Measurements from ENCODE around the gene STMP1.
"Not testable (repeated sequence)": the region's sequence is repeated elsewhere in the genome, so short reads cannot be mapped to it uniquely, and the experiment has no call there.

The STMP1 gene

DNA sequence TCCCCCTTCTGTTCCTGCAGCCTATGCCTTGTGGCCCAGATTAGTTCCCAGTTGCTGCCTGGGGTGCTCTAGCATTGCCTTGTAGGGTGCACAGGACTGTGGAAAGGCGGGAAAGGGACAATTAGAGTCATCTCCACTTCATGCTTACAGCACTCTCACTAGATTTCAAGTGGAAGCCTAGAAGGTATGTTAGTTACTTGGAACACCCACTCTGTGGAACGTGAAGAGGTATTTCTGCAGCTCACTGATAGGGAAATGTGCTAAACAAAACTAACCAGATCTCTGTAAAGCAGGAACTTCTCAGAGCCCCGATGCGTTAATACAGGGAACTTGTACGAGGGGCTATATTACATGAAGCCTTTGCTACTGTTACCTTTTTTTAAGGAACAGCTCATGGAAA, 19.4 kb downstream of the STMP1 start:
- no peak overlapping the region for H3K27ac ChIP-seq (ENCODE audit: low read depth, low read length)
- H3K4me1 ChIP-seq (ENCODE audit: control insufficient read depth, insufficient read depth, low read length, unreplicated experiment) = peaks cover 38% of the 10 kb centered on the region
- H3K36me3 ChIP-seq (ENCODE audit: insufficient read depth, low read length) = no peaks in the 10 kb centered on the region
- peaks cover 6% of the 10 kb centered on the region for H3K79me2 ChIP-seq (ENCODE audit: control insufficient read depth, insufficient read depth, low read length, unreplicated experiment)
- H2AFZ ChIP-seq (ENCODE audit: low read length, unreplicated experiment) = no peak overlapping the region
- no peaks in the 10 kb centered on the region for H3K27me3 ChIP-seq (ENCODE audit: insufficient read depth, low read length)
- H3K4me3 ChIP-seq (ENCODE audit: low read depth, low read length) = no peak overlapping the region

DNA sequence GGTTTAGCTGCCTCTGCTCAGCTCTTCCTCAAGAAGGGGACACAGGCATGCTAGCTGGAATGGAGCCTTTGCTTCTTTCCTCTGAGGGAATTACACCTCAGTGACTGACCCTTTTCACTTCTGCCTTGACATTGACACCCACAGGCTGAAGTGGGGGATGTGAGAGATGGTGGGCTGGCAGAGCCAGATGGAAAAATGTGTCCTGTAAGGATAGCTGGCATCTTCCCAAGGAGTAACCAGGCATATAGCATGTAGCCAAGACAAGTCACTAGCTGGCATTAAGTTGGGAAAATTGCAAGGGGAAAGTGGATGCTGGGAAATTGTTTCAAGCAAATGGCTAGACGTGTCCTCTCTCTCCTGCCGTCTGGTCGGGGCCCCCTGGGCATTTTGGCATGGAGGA, 19.9 kb downstream of the STMP1 start:
- no peak overlapping the region for H3K27ac ChIP-seq (ENCODE audit: low read depth, low read length)
- H3K27me3 ChIP-seq (ENCODE audit: insufficient read depth, low read length) = no peaks in the 10 kb centered on the region
- peaks cover 38% of the 10 kb centered on the region for H3K4me1 ChIP-seq (ENCODE audit: control insufficient read depth, insufficient read depth, low read length, unreplicated experiment)
- H3K79me2 ChIP-seq (ENCODE audit: control insufficient read depth, insufficient read depth, low read length, unreplicated experiment) = peaks cover 6% of the 10 kb centered on the region
- no peak overlapping the region for H2AFZ ChIP-seq (ENCODE audit: low read length, unreplicated experiment)
- H3K4me3 ChIP-seq (ENCODE audit: low read depth, low read length) = no peak overlapping the region
- no peaks in the 10 kb centered on the region for H3K36me3 ChIP-seq (ENCODE audit: insufficient read depth, low read length)

DNA sequence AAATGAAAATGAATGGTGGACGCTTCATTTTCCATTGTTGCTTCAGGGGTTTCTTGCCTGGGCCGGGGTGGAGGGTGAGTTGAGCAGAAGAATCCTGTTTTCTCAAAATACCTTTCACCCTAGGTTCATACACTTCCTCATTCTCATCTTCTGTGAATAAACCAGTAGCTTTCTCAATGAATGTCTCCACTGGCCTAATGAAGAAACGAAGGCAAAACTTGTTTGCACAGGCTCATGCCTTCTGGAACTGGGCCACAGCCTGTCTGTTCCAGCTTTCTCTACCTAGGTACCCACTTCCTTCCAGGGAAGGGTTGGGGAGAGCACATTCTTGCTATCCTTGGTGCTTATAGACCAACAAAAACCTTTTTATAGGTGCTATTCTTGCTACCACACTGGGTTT, 21.3 kb downstream of the STMP1 start:
- Histone ChIP-seq H3K27ac (ENCODE audit: low read depth, low read length) (no peak overlapping the region), H3K79me2 (ENCODE audit: control insufficient read depth, insufficient read depth, low read length, unreplicated experiment) (no peaks in the 10 kb centered on the region)

DNA sequence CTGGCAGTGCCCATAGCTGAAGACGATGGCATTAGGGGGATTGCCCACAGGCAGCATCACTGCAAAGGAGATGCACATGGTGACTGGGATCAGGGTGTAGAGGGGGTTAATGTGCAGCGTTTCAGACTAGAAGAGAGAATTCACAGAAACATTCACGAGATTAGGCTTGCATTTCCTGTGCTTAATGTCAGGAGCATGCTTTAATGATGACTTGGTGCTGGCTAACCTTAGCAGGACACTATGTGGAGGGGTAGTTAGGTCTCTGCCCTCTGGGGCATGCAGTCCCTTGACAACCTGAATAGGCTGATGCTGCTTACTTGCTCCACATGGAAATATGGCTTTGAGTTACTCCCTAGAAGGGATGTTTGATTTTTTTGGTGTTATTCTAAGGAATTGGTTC, 21.8 kb downstream of the STMP1 start:
- Histone ChIP-seq H3K4me3 (ENCODE audit: low read depth, low read length) (no peak overlapping the region), H3K27ac (ENCODE audit: low read depth, low read length) (no peak overlapping the region), H3K4me1 (ENCODE audit: control insufficient read depth, insufficient read depth, low read length, unreplicated experiment) (peaks cover 25% of the 10 kb centered on the region), H3K36me3 (ENCODE audit: insufficient read depth, low read length) (no peaks in the 10 kb centered on the region), H2AFZ (ENCODE audit: low read length, unreplicated experiment) (no peak overlapping the region), H3K27me3 (ENCODE audit: insufficient read depth, low read length) (no peaks in the 10 kb centered on the region), H3K79me2 (ENCODE audit: control insufficient read depth, insufficient read depth, low read length, unreplicated experiment) (no peaks in the 10 kb centered on the region)

More for the DNA sequence above, 21.3 kb downstream of the STMP1 start:
- H3K4me3 ChIP-seq (ENCODE audit: low read depth, low read length) = no peak overlapping the region
- H3K27me3 ChIP-seq (ENCODE audit: insufficient read depth, low read length) = no peaks in the 10 kb centered on the region
- H2AFZ ChIP-seq (ENCODE audit: low read length, unreplicated experiment) = no peak overlapping the region
- H3K4me1 ChIP-seq (ENCODE audit: control insufficient read depth, insufficient read depth, low read length, unreplicated experiment) = peaks cover 30% of the 10 kb centered on the region
- no peaks in the 10 kb centered on the region for H3K36me3 ChIP-seq (ENCODE audit: insufficient read depth, low read length)

DNA sequence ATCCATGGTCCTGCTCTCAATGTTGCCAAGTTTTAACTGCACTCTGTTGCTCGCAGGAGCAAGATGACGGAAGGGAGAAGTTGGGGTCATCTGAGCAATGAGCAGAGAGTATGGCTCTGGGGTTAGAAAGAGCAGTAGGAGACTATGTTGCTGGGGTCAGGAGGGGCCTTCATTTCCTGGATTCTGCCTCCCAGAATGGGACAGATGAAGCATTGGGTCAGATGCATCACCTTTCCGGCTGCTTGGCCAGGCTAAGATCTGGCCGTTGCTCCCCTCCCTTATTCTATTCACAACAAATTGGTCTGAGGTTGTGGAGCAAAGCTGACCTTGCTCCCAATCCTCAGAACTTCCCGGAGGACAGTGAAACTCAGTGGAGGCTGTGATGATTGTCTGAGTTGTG, 22.4 kb downstream of the STMP1 start:
- no peaks in the 10 kb centered on the region for H3K27me3 ChIP-seq (ENCODE audit: insufficient read depth, low read length)
- no peaks in the 10 kb centered on the region for H3K36me3 ChIP-seq (ENCODE audit: insufficient read depth, low read length)
- no peaks in the 10 kb centered on the region for H3K79me2 ChIP-seq (ENCODE audit: control insufficient read depth, insufficient read depth, low read length, unreplicated experiment)
- H3K4me3 ChIP-seq (ENCODE audit: low read depth, low read length) = no peak overlapping the region
- H2AFZ ChIP-seq (ENCODE audit: low read length, unreplicated experiment) = no peak overlapping the region
- no peak overlapping the region for H3K27ac ChIP-seq (ENCODE audit: low read depth, low read length)
- H3K4me1 ChIP-seq (ENCODE audit: control insufficient read depth, insufficient read depth, low read length, unreplicated experiment) = peaks cover 24% of the 10 kb centered on the region

DNA sequence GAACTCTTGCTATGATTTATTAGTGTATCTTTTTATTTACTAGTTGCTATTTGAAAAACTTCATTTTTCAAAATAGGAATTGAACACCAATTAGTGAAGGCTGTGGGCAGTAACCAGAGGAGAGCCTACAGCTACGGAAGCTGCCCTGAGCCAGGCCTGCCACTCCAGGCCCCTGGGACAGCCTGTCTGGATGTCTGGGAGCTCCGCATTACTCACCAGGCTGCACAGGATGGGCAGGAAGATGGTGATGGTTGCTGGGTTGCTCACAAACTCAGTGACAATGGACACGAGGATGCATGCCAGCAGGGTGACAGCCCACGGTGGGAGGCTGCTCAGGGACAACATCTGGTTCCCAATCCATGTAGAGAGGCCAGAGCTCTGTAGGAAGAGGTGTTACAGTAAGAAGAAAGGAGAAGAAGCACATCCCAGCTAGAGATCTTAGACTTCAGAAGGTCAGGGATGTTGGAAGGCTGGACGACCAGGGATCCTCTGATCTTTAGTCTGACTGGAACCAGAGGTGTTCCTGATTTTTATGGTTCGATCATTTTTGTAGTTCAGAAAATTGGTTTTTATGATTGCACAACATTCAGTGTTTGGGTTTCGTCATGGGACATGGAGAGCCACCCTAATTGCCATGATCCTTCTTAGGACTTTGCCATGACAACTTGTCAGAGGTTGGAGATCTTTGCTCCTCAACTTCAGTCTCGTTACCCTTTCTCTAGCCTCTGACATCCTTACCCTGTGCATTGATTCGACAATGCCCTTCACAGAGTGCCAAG, 23.2 kb downstream of the STMP1 start:
- H3K36me3 ChIP-seq (ENCODE audit: insufficient read depth, low read length) = no peaks in the 10 kb centered on the region
- H3K27me3 ChIP-seq (ENCODE audit: insufficient read depth, low read length) = no peaks in the 10 kb centered on the region
- no peak overlapping the region for H3K27ac ChIP-seq (ENCODE audit: low read depth, low read length)
- peaks cover 24% of the 10 kb centered on the region for H3K4me1 ChIP-seq (ENCODE audit: control insufficient read depth, insufficient read depth, low read length, unreplicated experiment)
- H3K79me2 ChIP-seq (ENCODE audit: control insufficient read depth, insufficient read depth, low read length, unreplicated experiment) = no peaks in the 10 kb centered on the region
- no peak overlapping the region for H3K4me3 ChIP-seq (ENCODE audit: low read depth, low read length)
- no peak overlapping the region for H2AFZ ChIP-seq (ENCODE audit: low read length, unreplicated experiment)

DNA sequence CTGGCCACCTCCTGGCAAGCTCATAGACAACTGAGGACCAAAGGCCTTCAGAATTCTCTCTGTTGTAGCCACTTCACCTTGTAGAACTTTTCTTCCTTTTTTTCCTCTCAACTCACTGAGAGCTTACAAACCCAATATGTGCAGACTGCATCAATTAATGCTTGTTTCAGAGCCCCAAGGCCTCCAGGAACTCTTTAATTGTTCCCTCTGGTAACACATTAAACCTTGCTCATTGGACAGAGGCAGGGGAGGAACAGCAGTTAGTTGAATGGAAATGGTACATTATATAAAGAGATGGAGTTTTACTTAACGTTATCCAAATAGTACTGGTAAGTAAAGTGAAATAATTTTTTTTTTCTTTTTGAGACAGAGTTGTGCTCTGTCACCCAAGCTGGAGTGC, 25.2 kb downstream of the STMP1 start:
- Histone ChIP-seq H3K27ac (ENCODE audit: low read depth, low read length) (no peak overlapping the region), H2AFZ (ENCODE audit: low read length, unreplicated experiment) (no peak overlapping the region), H3K4me1 (ENCODE audit: control insufficient read depth, insufficient read depth, low read length, unreplicated experiment) (peaks cover 24% of the 10 kb centered on the region), H3K79me2 (ENCODE audit: control insufficient read depth, insufficient read depth, low read length, unreplicated experiment) (no peaks in the 10 kb centered on the region), H3K4me3 (ENCODE audit: low read depth, low read length) (no peak overlapping the region), H3K36me3 (ENCODE audit: insufficient read depth, low read length) (no peaks in the 10 kb centered on the region), H3K27me3 (ENCODE audit: insufficient read depth, low read length) (no peaks in the 10 kb centered on the region)

DNA sequence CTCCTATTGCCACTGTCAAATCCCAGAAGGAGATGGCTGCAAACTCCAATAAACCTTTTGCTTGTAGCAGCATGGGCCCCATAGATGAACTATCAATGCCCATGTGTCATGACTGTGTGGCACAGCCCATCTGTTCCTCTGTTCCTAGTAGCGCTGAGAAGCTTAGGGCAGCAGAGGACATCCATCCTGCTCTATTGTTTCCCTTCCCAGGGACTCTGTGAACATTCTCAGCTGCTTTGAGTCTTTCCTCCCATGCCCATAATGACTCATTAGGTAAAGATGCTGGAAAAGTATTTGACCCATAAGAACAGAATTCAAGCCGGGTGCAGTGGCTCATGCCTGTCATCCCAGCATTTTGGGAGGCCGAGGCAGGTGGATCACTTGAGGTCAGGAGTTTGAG, 28.3 kb downstream of the STMP1 start:
- Histone ChIP-seq H2AFZ (ENCODE audit: low read length, unreplicated experiment) (no peak overlapping the region), H3K27me3 (ENCODE audit: insufficient read depth, low read length) (no peaks in the 10 kb centered on the region), H3K4me3 (ENCODE audit: low read depth, low read length) (no peak overlapping the region), H3K27ac (ENCODE audit: low read depth, low read length) (no peak overlapping the region), H3K4me1 (ENCODE audit: control insufficient read depth, insufficient read depth, low read length, unreplicated experiment) (peaks cover under 1% of the 10 kb centered on the region), H3K79me2 (ENCODE audit: control insufficient read depth, insufficient read depth, low read length, unreplicated experiment) (no peaks in the 10 kb centered on the region), H3K36me3 (ENCODE audit: insufficient read depth, low read length) (no peaks in the 10 kb centered on the region)

DNA sequence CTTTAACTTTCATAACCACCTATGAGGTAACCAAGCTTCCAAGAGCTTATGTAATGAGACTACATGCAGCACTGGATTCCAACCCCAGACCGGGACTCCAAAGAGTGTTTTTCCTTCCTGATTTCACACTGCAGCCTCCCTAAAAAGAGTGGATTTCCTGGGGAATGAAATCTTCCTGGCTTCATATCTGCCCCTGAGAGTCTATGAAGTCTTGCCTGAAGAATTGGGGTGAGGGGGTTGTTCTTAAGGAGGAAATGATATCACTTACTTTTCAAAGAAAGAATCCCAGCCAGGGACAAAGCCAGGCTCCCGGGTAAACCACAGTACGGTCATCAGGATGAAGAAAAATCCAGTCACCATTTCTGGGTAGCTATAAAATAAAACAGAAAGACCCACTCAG, 29.7 kb downstream of the STMP1 start:
- no peak overlapping the region for H3K27ac ChIP-seq (ENCODE audit: low read depth, low read length)
- no peaks in the 10 kb centered on the region for H3K27me3 ChIP-seq (ENCODE audit: insufficient read depth, low read length)
- no peaks in the 10 kb centered on the region for H3K79me2 ChIP-seq (ENCODE audit: control insufficient read depth, insufficient read depth, low read length, unreplicated experiment)
- H2AFZ ChIP-seq (ENCODE audit: low read length, unreplicated experiment) = no peak overlapping the region
- H3K4me3 ChIP-seq (ENCODE audit: low read depth, low read length) = no peak overlapping the region
- H3K36me3 ChIP-seq (ENCODE audit: insufficient read depth, low read length) = no peaks in the 10 kb centered on the region
- H3K4me1 ChIP-seq (ENCODE audit: control insufficient read depth, insufficient read depth, low read length, unreplicated experiment) = no peaks in the 10 kb centered on the region

DNA sequence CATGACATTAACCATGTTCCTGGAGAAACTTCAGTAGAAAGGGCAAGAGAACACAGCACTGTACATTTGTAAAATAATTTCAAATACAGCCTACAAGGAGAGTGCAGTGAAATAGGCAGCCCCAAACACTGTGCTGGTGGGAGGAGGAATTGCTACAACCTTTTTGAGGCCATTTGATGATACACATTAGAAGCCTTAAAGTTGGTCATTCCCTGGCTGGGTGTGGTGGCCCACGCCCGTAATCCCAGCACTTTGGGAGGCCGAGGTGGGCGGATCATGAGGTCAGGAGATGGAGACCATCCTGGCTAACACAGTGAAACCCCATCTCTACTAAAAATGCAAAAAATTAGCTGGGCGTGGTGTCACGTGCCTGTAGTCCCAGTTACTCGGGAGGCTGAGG, 30.3 kb downstream of the STMP1 start:
- H3K27me3 ChIP-seq (ENCODE audit: insufficient read depth, low read length); H3K27ac ChIP-seq (ENCODE audit: low read depth, low read length); H3K4me3 ChIP-seq (ENCODE audit: low read depth, low read length); H2AFZ ChIP-seq (ENCODE audit: low read length, unreplicated experiment); H3K4me1 ChIP-seq (ENCODE audit: control insufficient read depth, insufficient read depth, low read length, unreplicated experiment); H3K36me3 ChIP-seq (ENCODE audit: insufficient read depth, low read length); H3K79me2 ChIP-seq (ENCODE audit: control insufficient read depth, insufficient read depth, low read length, unreplicated experiment): not testable (repeated sequence)

DNA sequence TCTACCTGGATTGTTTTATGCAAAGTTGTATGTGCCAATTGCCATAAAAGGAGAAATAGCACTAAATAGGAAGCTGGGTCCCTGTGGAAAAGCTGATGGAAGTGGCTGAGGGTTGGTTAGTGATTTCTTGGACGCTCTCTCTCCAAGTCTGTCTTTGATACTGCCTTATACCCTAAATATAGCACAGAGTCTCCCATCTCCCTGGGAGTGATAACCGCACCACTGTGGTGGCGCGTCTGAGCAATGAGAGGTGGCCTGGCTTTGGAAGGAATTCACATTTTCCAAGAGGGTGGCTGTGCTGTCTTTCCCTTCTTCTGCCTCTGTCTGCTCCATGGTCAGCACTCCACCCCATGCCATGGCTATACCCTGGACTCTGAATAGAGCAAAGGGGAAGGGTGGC, 31.2 kb downstream of the STMP1 start:
- Histone ChIP-seq H2AFZ (ENCODE audit: low read length, unreplicated experiment) (no peak overlapping the region), H3K27ac (ENCODE audit: low read depth, low read length) (no peak overlapping the region), H3K36me3 (ENCODE audit: insufficient read depth, low read length) (no peaks in the 10 kb centered on the region), H3K4me3 (ENCODE audit: low read depth, low read length) (no peak overlapping the region), H3K27me3 (ENCODE audit: insufficient read depth, low read length) (no peaks in the 10 kb centered on the region), H3K79me2 (ENCODE audit: control insufficient read depth, insufficient read depth, low read length, unreplicated experiment) (no peaks in the 10 kb centered on the region), H3K4me1 (ENCODE audit: control insufficient read depth, insufficient read depth, low read length, unreplicated experiment) (no peaks in the 10 kb centered on the region)
